Thoracic aorta (tissue), 2 donors: ENCODE results near the gene MAG. TPM values are rescaled to one million over a fixed set of nuclear protein-coding genes. Genes with fewer than 3 reads are reported as not detected.

Source experiments
- ATAC-seq: fragments of 150-250 bp; one replicate; pipeline ENCODE4 v1.8.0; 2017; ENCODE audit warnings: low read depth; ENCODE audit not compliant: insufficient number of reproducible peaks, low FRiP score
- DNase-seq: peaks from one replicate; pipeline ENCODE4 v3.0.0-alpha.2; 2020; ENCODE audit warnings: low spot score
- H3K27ac ChIP-seq, 2 donors: fragments of 200-600 bp; sonication (generic); 1 replicate in 1 of 2; 2 replicates in 1 of 2; pipeline ENCODE4 v1.5.1; 2016; ENCODE audit warnings: mild to moderate bottlenecking in 2 of 2, moderate library complexity in 2 of 2
- H3K27me3 ChIP-seq: fragments of 200-600 bp; sonication (generic); replicated peaks from 2 replicates; pipeline ENCODE4 v1.6.0; 2016; ENCODE audit warnings: mild to moderate bottlenecking; ENCODE audit not compliant: insufficient read depth
- H3K36me3 ChIP-seq: fragments of 200-600 bp; sonication (generic); one replicate; pipeline ENCODE4 v1.5.1; 2016
- H3K4me1 ChIP-seq, 2 donors: fragments of 200-600 bp; sonication (generic); 1 replicate in 1 of 2; 2 replicates in 1 of 2; pipeline versions ENCODE4 v1.5.1 to v1.6.0; 2016; ENCODE audit warnings: low read depth in 2 of 2, mild to moderate bottlenecking in 1 of 2; ENCODE audit not compliant: control insufficient read depth in 1 of 2
- H3K4me3 ChIP-seq: fragments of 200-600 bp; sonication (generic); 2 replicates; pipeline ENCODE4 v1.5.1; 2016; ENCODE audit warnings: mild to moderate bottlenecking
- H3K9me3 ChIP-seq: fragments of 200-600 bp; sonication (generic); 2 replicates; pipeline ENCODE4 v1.5.1; 2016
- total RNA-seq, 2 donors: library from RNA; depleted of rRNA; stranded (reverse); fragments of >200 nt; gene quantifications; one replicate each; pipeline versions ENCODE4 v1.1.0 to v1.2.3, GENCODE V29; 2016
- TF ChIP-seq, protein P1 (sequence below): fragments of 200-600 bp; sonication (generic); IDR thresholded peaks from one replicate; pipeline ENCODE4 v1.5.1; 2019; ENCODE audit warnings: antibody characterized with exemption

MAG gene
- total RNA-seq, 2 donors from 2014 or later: 2.8 TPM; not detected in 1

DNA sequence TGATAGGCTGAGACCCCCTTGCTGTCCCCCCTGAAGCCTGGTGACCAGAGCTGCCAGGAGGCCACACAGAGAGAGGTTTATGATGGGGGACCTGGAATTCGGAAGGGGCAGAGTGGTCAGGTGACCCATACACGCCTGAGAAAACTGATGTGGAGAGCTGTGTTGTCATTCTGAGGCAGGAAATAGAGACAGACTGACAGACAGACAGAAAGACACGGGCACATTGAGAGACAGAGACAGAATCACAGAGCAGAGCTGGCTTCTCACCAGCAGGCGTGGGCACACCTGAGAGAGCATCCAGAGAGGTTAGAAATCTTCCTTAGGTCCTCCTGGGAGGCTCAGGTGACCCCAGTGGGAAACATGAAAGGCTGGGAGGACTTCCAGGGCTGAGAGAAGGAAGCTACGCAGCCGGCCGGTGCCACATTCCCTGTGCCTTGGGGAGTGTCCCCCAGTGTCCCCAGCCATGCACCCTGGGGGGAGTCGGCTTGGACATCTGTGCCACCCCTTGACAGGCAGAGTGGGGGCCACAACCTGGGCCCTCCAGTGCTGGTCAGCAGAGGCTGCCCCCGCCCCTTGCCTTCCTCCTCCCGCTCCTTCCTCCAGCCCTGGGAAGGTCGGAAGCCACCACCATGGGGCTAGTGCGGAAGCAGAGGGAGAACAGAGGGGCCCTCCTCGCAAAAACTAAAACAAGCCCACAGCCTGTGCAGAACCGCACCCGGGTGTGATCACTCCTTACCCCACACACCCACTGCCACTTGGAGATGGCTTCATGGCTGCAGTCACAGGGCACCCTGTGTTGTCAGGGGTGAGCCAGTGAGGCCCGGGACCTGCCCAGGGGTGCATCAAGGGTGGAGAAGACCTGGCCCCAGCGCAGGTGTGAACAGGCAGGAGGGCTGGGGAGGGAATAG lies 57.9 kb downstream of the MAG start:
- no peak for DNase-seq
- H3K27me3 ChIP-seq: no peaks in the 10 kb centered on the region

DNA sequence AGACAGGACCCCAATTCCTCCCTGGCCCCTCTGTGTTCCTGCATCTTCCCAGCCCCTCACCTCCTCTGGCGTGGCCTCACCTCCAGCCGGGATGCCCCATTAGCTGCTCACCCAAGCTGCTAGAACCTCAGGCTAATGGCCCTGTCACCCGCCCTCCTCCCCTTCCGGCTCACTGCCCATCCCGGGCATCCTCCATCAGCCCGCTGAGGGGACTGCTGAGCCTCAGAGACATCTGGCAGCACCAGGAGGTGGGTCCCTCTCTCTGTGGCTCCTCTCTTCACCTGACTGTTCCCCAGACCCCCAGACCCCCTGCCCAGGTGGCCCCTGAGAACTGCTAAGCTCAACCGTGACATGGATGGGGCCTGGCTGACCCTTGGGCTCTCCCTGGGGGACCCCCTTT lies 58.6 kb downstream of the MAG start:
- Histone ChIP-seq H3K36me3 (no peaks in the 10 kb centered on the region), H3K27ac (no peak overlapping the region), H3K9me3 (no peaks in the 10 kb centered on the region), H3K4me3 (no peak overlapping the region), H3K27me3 (no peaks in the 10 kb centered on the region), H3K4me1 (no peaks in the 10 kb centered on the region)
- TF ChIP-seq, protein P1, sequence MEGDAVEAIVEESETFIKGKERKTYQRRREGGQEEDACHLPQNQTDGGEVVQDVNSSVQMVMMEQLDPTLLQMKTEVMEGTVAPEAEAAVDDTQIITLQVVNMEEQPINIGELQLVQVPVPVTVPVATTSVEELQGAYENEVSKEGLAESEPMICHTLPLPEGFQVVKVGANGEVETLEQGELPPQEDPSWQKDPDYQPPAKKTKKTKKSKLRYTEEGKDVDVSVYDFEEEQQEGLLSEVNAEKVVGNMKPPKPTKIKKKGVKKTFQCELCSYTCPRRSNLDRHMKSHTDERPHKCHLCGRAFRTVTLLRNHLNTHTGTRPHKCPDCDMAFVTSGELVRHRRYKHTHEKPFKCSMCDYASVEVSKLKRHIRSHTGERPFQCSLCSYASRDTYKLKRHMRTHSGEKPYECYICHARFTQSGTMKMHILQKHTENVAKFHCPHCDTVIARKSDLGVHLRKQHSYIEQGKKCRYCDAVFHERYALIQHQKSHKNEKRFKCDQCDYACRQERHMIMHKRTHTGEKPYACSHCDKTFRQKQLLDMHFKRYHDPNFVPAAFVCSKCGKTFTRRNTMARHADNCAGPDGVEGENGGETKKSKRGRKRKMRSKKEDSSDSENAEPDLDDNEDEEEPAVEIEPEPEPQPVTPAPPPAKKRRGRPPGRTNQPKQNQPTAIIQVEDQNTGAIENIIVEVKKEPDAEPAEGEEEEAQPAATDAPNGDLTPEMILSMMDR: no peak
- no peak for DNase-seq
- ATAC-seq: no peak

More for the DNA sequence above, 57.9 kb downstream of the MAG start:
- TF ChIP-seq, protein P1: no peak
- H3K4me1 ChIP-seq: no peaks in the 10 kb centered on the region
- H3K27ac ChIP-seq: no peak overlapping the region
- H3K9me3 ChIP-seq: no peaks in the 10 kb centered on the region
- H3K36me3 ChIP-seq: no peaks in the 10 kb centered on the region
- no peak overlapping the region for H3K4me3 ChIP-seq
- no peak for ATAC-seq

DNA sequence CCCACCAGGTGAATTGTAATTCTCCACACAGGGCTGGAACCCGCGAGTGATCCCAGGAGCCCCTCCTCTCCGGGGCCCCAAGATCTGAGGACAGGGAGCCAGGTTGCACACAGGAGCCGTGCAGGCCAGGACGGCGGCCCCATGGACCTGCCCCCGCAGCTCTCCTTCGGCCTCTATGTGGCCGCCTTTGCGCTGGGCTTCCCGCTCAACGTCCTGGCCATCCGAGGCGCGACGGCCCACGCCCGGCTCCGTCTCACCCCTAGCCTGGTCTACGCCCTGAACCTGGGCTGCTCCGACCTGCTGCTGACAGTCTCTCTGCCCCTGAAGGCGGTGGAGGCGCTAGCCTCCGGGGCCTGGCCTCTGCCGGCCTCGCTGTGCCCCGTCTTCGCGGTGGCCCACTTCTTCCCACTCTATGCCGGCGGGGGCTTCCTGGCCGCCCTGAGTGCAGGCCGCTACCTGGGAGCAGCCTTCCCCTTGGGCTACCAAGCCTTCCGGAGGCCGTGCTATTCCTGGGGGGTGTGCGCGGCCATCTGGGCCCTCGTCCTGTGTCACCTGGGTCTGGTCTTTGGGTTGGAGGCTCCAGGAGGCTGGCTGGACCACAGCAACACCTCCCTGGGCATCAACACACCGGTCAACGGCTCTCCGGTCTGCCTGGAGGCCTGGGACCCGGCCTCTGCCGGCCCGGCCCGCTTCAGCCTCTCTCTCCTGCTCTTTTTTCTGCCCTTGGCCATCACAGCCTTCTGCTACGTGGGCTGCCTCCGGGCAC lies 59.6 kb downstream of the MAG start:
- no peaks in the 10 kb centered on the region for H3K9me3 ChIP-seq
- H3K4me3 ChIP-seq: no peak overlapping the region
- H3K36me3 ChIP-seq: no peaks in the 10 kb centered on the region
- H3K27ac ChIP-seq: no peak overlapping the region
- DNase-seq: no peak
- no peaks in the 10 kb centered on the region for H3K4me1 ChIP-seq
- no peaks in the 10 kb centered on the region for H3K27me3 ChIP-seq
- ATAC-seq: no peak
- TF ChIP-seq, protein P1: no peak

DNA sequence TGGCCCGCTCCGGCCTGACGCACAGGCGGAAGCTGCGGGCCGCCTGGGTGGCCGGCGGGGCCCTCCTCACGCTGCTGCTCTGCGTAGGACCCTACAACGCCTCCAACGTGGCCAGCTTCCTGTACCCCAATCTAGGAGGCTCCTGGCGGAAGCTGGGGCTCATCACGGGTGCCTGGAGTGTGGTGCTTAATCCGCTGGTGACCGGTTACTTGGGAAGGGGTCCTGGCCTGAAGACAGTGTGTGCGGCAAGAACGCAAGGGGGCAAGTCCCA lies 60.2 kb downstream of the MAG start:
- no peaks in the 10 kb centered on the region for H3K4me1 ChIP-seq
- no peaks in the 10 kb centered on the region for H3K9me3 ChIP-seq
- H3K27me3 ChIP-seq: no peaks in the 10 kb centered on the region
- no peaks in the 10 kb centered on the region for H3K36me3 ChIP-seq
- TF ChIP-seq, protein P1: no peak
- H3K27ac ChIP-seq: no peak overlapping the region
- DNase-seq (no peak), ATAC-seq (no peak)
- no peak overlapping the region for H3K4me3 ChIP-seq
